ENCODE data around the gene CATSPER3.

Gene CATSPER3

DNA sequence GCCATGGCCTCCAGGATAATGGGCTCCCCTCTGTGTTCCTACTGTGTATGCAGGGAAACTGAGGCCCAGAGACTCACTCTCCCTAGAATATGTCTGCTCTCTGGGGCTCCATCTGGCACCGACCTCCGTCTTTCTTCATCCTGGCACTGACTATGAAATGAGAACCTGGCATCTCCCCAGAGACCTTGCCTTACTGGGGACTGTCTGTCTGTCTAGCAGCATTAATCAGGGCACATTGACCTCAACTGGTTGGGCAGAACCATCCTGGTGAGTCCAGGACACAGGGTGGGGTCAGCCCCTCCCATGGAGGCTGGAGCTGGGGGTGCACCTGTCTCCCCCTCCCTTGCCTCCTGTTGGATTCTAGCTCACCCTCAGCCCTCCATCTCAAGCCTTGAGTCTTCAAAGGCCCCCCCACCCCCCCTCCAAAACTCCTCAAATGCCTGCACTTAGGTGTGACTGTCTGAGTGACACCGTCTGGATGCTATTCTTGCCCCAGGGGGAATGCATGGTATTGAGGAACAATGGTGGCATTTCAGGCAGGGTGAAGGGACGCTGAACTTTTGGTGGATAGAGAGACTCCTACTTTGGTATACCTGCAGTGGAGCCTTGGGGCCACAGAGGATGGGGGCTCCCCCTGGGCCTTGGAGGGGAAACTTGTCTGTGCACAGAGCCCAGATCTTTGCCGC, 79.1 kb downstream of the CATSPER3 start:
- H3K27ac Mint-ChIP-seq = no peak overlapping the region
- no peaks in the 10 kb centered on the region for H3K36me3 Mint-ChIP-seq
- H3K27me3 Mint-ChIP-seq = peaks cover 98% of the 10 kb centered on the region
- H3K4me1 Mint-ChIP-seq = no peaks in the 10 kb centered on the region
- H3K4me3 Mint-ChIP-seq = no peak overlapping the region
- H3K9me3 Mint-ChIP-seq = no peaks in the 10 kb centered on the region
- no peak for DNase-seq
- CTCF ChIA-PET = no interaction called here

DNA sequence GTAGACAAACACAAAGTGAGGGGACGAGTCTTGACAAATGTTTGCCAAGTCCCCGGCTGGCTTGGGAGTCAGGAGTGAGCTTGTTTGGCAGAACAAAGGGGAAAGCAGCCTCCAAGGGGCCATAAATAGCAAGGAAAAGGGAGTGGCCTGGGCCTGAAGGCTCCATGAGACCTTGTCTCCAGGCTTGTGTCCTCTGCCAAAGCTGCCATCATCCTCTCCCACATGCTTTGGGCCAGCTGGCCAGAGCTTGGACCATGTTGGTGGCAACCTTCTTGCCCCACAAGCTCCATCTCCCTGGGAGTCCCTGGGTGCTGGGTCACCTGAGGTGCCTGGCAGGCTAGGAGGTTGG, 79.6 kb downstream of the CATSPER3 start:
- Mint-ChIP-seq H3K36me3 (no peaks in the 10 kb centered on the region), H3K27ac (no peak overlapping the region), H3K9me3 (no peaks in the 10 kb centered on the region), H3K27me3 (peaks cover 98% of the 10 kb centered on the region), H3K4me1 (no peaks in the 10 kb centered on the region), H3K4me3 (no peak overlapping the region)
- CTCF ChIA-PET = no interaction called here
- no peak for DNase-seq

DNA sequence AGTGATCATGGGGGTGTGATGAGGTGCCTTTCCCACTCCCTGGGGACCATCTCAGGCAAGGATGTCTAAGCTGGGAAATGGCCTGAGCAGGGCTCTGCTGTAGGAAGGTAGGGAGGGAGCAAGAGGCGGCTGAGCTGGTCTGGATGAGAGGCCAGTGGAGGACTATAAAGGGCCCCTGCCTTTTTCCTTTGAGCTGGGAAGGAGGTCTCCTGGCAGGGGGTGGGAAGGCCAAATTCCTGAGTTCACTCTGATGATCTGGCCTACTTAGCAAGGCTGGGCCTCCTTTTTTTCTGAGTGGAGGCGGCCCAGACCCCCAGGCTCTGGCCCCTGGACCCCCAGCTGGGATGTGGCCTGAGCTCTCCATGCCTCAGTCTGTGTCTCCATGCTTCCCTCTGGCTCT, 80.6 kb downstream of the CATSPER3 start:
- Mint-ChIP-seq H3K36me3 (no peaks in the 10 kb centered on the region), H3K9me3 (no peaks in the 10 kb centered on the region), H3K4me1 (peaks cover 3% of the 10 kb centered on the region), H3K4me3 (no peak overlapping the region), H3K27me3 (peaks cover 98% of the 10 kb centered on the region), H3K27ac (no peak overlapping the region)
- CTCF ChIA-PET = no interaction called here
- no peak for DNase-seq

DNA sequence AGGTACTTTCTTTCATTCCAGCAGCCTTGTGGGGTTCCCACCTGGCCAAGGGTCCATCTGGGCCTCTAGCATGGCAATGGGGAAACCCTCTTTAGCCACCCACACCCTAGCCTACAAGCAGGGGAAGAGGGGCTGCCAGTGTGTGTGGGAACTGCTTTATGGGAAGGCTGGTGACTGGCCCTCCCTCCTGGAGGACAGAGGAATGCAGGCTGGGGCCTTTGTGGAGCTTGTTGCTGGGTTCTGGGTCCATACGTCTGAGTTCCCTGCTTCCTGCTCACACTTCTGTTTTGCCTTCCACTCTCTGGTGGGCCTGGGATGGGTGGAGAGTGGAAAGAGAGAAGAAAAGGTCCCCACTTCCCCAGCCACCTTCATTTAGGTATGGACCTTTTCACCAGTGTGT, 81.2 kb downstream of the CATSPER3 start:
- Mint-ChIP-seq H3K36me3 (no peaks in the 10 kb centered on the region), H3K4me3 (no peak overlapping the region), H3K4me1 (peaks cover 6% of the 10 kb centered on the region), H3K27me3 (peaks cover 98% of the 10 kb centered on the region), H3K9me3 (no peaks in the 10 kb centered on the region), H3K27ac (no peak overlapping the region)
- DNase-seq = no peak
- CTCF ChIA-PET = no interaction called here

DNA sequence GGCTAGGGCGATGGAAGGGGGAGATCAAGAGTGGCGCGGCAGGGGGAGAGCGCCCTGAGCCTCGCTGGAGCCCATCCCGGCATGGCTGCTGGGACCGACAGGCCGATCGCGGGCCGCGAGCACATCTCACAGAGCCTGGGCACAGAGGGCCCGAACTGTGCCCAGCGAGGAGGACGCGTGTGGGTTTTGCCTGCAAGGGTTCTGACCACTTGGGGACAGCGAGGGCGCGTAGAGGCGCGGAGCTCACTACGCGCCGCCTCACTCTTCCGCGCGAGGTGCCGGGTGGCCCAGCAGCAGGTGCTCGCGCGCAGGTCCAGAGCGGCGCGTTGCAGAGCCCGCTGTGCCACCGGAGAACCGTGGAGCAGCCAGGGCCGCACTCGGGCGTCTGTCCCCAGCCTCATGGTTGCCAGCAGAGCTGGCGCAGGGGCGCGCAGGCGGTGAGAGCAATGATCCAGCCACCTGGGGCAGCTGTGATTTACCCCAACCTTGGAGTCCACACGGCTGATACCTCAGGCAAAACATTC, 82.6 kb downstream of the CATSPER3 start:
- Mint-ChIP-seq H3K27me3 (peaks cover 94% of the 10 kb centered on the region), H3K36me3 (no peaks in the 10 kb centered on the region), H3K9me3 (no peaks in the 10 kb centered on the region), H3K27ac (no peak overlapping the region), H3K4me3 (no peak overlapping the region), H3K4me1 (peaks cover 6% of the 10 kb centered on the region)
- CTCF ChIA-PET = no interaction called here
- DNase-seq = no peak

DNA sequence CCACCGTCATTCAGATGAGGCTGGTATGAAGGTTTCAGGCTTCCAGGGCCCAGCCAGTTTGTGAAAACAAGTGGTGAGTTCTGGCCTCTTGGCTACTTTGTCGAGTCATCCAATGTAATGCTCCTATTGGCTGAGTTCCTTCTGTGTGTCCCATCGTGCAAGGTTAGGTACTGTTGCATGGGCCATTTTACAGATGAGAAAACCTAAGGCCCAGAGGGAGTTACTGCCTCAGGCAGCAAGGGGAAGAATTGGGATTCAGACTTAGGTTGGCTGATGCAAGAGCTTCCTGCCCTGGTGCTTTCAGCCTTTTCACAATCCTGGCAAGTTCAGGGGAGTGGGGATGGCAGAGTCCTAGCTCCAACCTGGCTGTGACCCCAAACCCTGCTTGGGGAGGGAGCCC, 83.7 kb downstream of the CATSPER3 start:
- Mint-ChIP-seq H3K9me3 (no peaks in the 10 kb centered on the region), H3K4me3 (no peak overlapping the region), H3K4me1 (peaks cover 6% of the 10 kb centered on the region), H3K27me3 (peaks cover 93% of the 10 kb centered on the region), H3K27ac (no peak overlapping the region), H3K36me3 (no peaks in the 10 kb centered on the region)
- no peak for DNase-seq
- CTCF ChIA-PET = no interaction called here

DNA sequence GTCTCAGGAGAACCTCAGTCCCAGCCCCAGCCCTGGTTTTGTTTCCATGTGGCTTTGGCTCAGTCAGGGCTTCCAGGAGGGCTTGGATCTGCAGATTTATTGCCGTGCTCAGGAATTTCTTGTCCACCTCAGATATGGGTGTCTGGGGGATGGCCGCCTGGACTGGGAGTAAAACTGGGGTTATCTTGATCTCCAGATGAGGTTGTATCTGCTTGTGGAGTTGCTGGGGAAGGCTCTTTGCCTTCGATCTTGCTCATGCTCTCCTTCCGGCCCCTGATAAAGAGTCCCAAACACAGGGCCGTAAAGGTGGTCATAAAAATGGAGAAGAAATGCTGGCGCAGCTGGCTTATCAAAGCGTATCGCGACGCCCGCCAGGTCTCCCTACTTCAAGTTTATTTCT, 84.2 kb downstream of the CATSPER3 start:
- CTCF ChIA-PET = no interaction called here
- no peaks in the 10 kb centered on the region for H3K36me3 Mint-ChIP-seq
- H3K4me3 Mint-ChIP-seq = no peak overlapping the region
- H3K9me3 Mint-ChIP-seq = no peaks in the 10 kb centered on the region
- H3K4me1 Mint-ChIP-seq = peaks cover 6% of the 10 kb centered on the region
- no peak for DNase-seq
- peaks cover 88% of the 10 kb centered on the region for H3K27me3 Mint-ChIP-seq
- no peak overlapping the region for H3K27ac Mint-ChIP-seq

DNA sequence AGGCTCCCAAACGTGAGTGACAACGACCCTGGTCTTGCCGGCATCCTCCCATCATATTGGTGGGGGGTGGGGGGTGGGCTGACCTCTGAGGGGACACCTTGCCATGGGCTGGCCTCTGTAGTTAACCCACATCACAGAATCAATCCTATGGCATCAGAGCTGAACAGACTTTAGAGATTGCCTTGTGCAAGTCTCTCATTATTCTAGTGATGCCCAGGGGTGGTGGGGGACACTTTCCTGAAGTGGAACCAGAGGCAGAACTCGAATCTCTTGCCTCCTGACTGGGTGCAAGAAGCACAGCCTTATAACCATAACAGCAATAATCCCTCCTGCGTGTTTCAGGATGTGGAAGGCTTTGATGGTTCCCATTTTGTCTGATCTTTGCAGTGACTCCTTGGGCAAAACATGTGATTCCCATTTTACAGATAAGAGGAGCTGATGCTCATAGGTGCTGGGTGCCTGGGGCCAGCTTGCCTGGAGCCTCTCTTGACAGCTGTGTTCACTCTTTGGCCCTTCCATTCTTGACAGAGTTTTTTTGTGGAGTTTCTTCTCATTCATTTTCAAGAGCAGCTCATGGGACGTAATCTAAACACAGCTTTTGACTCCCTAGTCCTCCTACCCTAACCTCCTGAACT, 84.9 kb downstream of the CATSPER3 start:
- peaks cover 6% of the 10 kb centered on the region for H3K4me1 Mint-ChIP-seq
- CTCF ChIA-PET = no interaction called here
- H3K27ac Mint-ChIP-seq = no peak overlapping the region
- H3K36me3 Mint-ChIP-seq = no peaks in the 10 kb centered on the region
- DNase-seq = no peak
- no peaks in the 10 kb centered on the region for H3K9me3 Mint-ChIP-seq
- H3K27me3 Mint-ChIP-seq = peaks cover 83% of the 10 kb centered on the region
- no peak overlapping the region for H3K4me3 Mint-ChIP-seq

DNA sequence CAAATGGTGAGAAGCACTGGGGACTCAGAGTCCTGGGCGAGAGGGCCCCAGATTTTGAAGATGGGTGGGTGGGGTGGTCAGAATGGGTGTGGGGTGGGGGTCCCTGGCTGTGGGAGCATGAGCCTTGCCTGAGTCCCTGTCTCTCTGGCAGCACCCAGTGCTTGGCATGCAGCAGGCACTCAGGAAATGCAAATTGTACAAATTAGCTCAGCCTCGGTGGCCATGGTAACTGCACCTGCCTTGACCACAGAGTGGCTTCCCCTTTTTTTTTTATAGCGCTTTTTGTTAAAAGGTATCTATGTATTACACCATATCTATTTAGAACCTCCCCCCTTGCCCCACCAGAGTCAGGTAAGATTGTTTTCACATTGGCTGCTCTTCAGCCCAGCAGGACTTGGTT, 85.6 kb downstream of the CATSPER3 start:
- H3K4me3 Mint-ChIP-seq = no peak overlapping the region

DNA sequence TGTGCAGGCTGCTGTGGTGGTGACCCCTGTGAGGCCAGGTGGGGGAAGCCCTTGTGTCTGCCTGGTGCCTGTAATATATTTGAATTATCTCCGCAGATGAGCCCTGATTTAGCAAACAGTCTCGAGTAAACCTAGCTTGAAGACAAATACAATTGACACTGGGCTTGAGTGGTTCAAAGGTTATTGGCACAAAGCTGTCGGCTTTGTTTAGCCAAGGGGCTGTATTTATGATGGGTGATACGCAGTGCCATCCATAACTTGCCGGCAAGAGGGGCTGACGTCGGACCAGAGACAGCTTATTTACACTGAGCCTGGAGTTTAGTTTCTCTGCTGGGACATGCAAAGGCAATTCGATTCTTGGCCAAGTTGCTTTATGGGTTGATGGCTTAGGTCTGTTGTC, 86.3 kb downstream of the CATSPER3 start:
- Mint-ChIP-seq H3K27me3 (peaks cover 81% of the 10 kb centered on the region), H3K4me1 (peaks cover 6% of the 10 kb centered on the region), H3K4me3 (no peak overlapping the region), H3K9me3 (no peaks in the 10 kb centered on the region), H3K27ac (no peak overlapping the region), H3K36me3 (no peaks in the 10 kb centered on the region)
- CTCF ChIA-PET = no interaction called here
- no peak for DNase-seq

More for the DNA sequence above, 85.6 kb downstream of the CATSPER3 start:
- Mint-ChIP-seq H3K27me3 (peaks cover 83% of the 10 kb centered on the region), H3K9me3 (no peaks in the 10 kb centered on the region), H3K4me1 (peaks cover 6% of the 10 kb centered on the region), H3K36me3 (no peaks in the 10 kb centered on the region), H3K27ac (no peak overlapping the region)
- CTCF ChIA-PET = no interaction called here
- no peak for DNase-seq

DNA sequence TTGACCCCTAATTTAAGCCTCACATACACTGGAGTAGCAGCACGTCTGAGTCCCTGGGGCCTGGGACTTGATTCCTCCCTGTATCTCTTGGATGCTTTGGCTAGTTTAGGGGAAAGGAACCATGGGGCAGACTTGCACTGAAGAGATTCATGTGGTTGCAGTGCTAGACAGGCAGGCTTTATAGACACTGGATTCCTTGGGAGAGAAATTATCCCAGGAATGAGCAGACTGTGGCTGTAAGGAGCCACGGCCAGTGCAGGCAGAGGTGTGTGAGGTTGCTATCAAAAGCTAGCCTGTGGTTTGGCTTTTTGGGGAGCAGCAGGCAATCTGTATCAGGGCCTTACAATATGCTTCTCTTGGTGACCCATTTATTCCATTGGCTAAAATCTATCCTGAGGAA, 86.8 kb downstream of the CATSPER3 start:
- Mint-ChIP-seq H3K36me3 (no peaks in the 10 kb centered on the region), H3K4me1 (peaks cover 6% of the 10 kb centered on the region), H3K27ac (no peak overlapping the region), H3K27me3 (peaks cover 79% of the 10 kb centered on the region), H3K9me3 (no peaks in the 10 kb centered on the region), H3K4me3 (no peak overlapping the region)
- no peak for DNase-seq
- CTCF ChIA-PET = no interaction called here

DNA sequence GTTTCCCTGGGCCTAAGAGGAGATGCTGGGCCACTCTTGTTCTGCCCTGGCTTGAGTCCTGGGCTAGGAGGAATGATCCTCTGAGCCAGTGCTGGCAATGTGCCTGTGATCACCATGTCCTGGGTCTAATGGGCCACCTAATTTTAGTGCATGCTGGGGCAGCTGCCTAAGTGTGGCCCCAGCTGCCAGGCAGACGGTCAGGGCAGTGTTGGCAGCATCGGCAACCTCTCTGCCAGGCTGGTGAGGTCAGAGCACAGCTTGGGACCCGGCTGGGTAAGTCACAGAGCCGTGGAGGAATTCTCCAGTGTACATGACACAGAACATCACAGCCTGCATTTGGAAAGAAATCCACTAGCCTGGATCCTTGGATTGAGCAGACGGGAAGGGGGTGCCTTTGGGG, 87.7 kb downstream of the CATSPER3 start:
- no peaks in the 10 kb centered on the region for H3K9me3 Mint-ChIP-seq
- H3K4me3 Mint-ChIP-seq = no peak overlapping the region
- no peak overlapping the region for H3K27ac Mint-ChIP-seq
- CTCF ChIA-PET = no interaction called here
- no peak for DNase-seq
- peaks cover 6% of the 10 kb centered on the region for H3K4me1 Mint-ChIP-seq
- H3K36me3 Mint-ChIP-seq = no peaks in the 10 kb centered on the region
- H3K27me3 Mint-ChIP-seq = peaks cover 78% of the 10 kb centered on the region

DNA sequence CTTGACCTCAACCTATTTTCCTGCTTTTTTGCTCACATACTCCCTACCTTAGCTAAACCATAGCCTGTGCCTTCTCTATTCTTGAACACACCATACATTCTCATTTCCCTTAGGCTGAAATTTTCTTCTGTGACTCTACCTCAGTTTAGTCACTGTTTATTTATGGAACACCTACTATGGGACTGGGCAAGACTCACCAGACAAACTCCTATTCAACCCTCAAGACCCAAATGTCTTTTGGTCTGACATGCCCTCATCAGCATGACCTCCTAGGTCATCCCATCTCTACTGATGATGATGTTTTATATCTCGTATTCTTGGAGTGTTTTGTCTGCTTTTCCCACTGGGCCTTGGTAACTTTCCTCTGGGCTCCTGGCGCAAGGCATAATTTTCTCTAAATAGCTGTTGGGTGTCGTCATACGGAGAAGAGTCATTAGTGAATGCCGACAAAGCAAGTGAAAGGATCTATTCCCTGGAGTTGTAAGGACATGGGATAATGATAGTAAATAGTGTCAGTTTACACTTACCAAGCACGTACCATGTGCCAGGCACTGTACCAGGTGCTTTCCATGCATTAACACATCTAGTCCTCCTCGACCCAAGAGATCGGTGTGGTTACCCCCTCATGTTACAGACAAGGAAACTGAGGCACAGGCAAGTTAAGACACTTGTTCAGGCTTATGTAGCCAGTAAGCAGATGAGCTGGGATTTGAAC, 88.8 kb downstream of the CATSPER3 start:
- no peak overlapping the region for H3K4me3 Mint-ChIP-seq
- H3K27ac Mint-ChIP-seq = no peak overlapping the region
- CTCF ChIA-PET = no interaction called here

DNA sequence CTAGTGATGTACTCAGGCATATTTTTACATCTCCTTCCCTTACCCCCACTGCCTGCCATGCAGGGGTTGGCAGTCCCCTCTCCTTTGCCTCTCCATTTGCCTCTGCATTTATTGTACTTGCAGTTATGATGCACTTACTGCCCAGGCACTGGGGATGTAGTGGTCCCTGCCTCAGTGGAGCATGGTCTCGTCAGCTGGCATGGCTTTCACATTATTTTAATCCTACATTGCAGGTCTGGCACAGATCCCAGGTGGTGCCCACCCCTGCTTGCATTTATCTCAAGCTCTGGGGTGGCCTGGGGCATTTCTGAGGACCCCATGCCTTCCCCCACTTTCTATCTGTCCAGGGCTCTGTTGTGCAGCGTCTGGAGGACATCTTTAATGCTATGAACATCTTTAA, 89.5 kb downstream of the CATSPER3 start:
- H3K36me3 Mint-ChIP-seq = no peaks in the 10 kb centered on the region

More for the DNA sequence above, 88.8 kb downstream of the CATSPER3 start:
- Mint-ChIP-seq H3K9me3 (no peaks in the 10 kb centered on the region), H3K4me1 (peaks cover 6% of the 10 kb centered on the region), H3K36me3 (no peaks in the 10 kb centered on the region), H3K27me3 (peaks cover 70% of the 10 kb centered on the region)
- no peak for DNase-seq

DNA sequence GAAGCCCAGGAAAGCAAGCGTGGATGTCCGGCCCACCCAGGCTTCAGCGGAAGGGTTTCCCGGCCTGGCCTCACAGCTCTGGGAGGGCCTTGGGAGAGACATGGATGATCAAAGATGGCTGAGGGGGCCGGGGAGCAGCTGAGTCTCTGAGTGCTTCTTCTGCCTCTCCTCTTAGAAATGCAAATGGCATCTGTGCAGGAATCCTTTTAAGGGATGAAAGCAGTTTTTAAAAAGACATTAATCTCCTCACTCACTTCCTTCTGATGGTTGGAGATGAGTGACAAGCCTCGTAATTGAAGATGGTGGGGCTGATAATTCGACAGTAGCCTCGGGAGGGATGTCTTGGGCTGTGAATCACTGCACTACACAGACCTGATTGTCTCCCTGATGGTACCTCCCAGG, 90.6 kb downstream of the CATSPER3 start:
- no peak overlapping the region for H3K27ac Mint-ChIP-seq
- CTCF ChIA-PET = interaction anchor here (1.4 kb wide), 1 partner anchor 367 kb away, joined by 4 read pairs; no protein-coding TSS in a partner anchor

More for the DNA sequence above, 89.5 kb downstream of the CATSPER3 start:
- no peak overlapping the region for H3K4me3 Mint-ChIP-seq
- no peak for DNase-seq
- peaks cover 62% of the 10 kb centered on the region for H3K27me3 Mint-ChIP-seq
- CTCF ChIA-PET = no interaction called here
- no peaks in the 10 kb centered on the region for H3K9me3 Mint-ChIP-seq
- H3K27ac Mint-ChIP-seq = no peak overlapping the region
- H3K4me1 Mint-ChIP-seq = peaks cover 6% of the 10 kb centered on the region

More for the DNA sequence above, 90.6 kb downstream of the CATSPER3 start:
- H3K4me3 Mint-ChIP-seq = no peak overlapping the region
- H3K4me1 Mint-ChIP-seq = peaks cover 2% of the 10 kb centered on the region
- no peaks in the 10 kb centered on the region for H3K36me3 Mint-ChIP-seq
- no peaks in the 10 kb centered on the region for H3K9me3 Mint-ChIP-seq
- no peak for DNase-seq
- H3K27me3 Mint-ChIP-seq = peaks cover 58% of the 10 kb centered on the region
